SIG-M5 treated with dmso at 0.1 percent for 504 hours (cell line): ENCODE data around the gene TFDP3.

Experiments used
- DNase-seq: peaks from one replicate; lab custom pipeline; 2025; ENCODE audit not compliant: unreplicated experiment; lab: John Stamatoyannopoulos, UW

TFDP3 gene, protein sequence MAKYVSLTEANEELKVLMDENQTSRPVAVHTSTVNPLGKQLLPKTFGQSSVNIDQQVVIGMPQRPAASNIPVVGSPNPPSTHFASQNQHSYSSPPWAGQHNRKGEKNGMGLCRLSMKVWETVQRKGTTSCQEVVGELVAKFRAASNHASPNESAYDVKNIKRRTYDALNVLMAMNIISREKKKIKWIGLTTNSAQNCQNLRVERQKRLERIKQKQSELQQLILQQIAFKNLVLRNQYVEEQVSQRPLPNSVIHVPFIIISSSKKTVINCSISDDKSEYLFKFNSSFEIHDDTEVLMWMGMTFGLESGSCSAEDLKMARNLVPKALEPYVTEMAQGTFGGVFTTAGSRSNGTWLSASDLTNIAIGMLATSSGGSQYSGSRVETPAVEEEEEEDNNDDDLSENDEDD

DNA sequence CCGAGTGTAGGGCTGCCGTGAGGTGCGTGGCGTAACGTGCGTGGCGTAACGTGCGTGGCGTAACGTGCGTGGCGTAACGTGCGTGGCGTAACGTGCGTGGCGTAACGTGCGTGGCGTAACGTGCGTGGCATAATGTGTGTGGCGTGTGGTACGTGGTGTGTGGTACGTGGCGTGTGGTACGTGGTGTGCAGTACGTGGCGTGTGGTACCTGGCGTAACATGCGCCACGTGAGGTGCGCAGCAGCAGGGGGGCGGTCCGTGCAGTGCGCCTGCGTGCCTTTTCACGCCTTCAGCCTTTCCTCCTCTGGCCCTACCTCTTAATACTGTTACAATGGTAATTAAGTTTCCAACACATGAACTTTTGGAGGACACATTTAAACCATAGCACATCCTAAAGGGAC is at the start of gene TFDP3:
Gene TFDP3, minus strand, starts transcription at position 26 of the 400 bp plus-strand sequence. CDS start 95 bp downstream, outside the sequence.
- DNase-seq, result no peak

DNA sequence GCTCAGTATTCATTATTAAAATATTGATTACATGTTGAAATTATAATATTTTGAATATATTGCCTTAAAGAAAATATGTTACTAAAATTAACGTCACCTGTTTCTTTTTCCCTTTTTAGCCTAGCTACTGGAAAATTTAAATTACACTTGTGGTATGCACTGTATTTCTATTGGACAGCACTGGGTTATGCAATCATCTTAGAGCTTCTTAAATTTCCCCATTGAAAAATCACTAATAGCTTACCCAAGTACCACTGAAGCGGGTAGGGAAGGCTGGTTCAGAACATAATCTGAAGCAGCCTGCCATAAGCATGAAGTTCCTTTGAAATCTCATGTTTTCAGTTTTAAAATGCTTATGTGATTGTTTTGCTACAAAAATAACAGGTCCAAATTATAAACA is 49.5 kb upstream of the TFDP3 start:
- DNase-seq, result no peak

DNA sequence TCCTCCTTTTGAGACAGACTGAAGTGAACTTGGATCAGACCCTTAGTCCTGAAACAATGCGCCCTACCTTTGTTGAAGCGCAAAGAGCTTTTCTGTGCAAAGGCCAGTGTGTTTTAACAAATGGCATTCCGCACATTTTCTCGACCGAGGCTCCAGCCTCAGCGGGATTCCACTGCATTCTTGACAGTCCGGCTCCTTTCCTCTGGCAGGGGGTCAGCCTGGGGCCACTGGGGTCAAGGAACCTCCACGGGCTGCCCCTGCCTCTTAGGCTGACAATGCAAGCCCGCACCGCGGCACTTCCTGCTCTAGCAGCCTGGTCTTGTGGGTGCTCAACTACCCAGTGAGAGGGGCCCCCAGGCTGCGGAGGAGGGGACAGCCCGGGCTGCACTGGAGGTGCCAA is 47.2 kb upstream of the TFDP3 start:
- no peak for DNase-seq

DNA sequence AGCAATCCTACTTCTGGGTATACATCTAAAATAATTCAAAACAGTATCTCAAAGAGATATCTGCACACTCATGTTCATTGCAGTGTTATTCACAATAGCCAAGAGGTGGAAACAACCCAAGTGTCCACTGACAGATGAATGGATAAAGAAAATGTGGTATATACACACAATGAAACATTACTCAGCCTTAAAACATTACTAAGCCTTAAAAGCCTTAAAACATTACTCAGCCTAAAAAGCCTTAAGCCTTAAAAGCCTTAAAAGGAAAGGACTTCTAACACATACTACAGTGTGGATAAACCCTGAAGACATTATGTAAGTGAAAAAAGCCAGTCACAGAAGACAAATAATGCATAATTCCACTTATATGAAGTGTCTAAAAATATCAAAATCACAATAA is 40.3 kb upstream of the TFDP3 start:
- no peak for DNase-seq

DNA sequence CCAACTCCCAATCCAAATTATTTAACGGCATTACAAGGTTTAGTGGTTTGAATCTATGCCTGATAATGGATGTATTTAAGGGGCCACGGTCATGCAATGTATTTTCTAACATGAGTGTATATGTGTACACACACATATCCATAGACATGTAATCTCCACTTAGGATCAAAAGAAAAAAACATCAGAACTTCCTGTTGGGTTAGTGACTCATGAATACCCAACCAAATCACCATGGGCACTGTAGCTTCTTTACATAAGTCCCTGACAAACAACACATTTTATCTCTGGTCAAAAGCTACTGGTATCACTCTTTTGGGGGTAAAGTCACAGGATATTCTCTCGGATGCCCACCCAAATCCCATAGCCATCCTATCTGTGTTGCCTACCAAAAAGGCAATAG is 36.5 kb upstream of the TFDP3 start:
- DNase-seq, result peak; percentile 6

DNA sequence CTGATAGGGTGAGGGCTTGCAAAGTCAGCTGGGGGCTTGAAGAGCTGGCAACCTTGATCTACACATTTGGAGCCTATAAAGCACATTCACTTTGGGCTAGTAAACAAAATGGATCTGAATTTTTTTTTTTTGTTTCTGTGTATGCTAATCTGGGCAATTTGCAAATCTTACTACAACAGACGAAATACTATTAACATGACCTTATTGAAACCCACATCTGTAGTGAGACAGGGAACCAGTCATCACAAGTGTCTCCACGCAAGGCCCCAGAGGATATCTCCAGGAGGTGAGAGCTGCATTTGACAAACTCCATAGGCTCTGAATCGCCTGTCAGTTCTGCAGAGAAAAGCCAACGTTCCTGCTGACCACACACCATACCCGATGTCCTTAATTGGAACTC is 33.0 kb upstream of the TFDP3 start:
- no peak for DNase-seq

DNA sequence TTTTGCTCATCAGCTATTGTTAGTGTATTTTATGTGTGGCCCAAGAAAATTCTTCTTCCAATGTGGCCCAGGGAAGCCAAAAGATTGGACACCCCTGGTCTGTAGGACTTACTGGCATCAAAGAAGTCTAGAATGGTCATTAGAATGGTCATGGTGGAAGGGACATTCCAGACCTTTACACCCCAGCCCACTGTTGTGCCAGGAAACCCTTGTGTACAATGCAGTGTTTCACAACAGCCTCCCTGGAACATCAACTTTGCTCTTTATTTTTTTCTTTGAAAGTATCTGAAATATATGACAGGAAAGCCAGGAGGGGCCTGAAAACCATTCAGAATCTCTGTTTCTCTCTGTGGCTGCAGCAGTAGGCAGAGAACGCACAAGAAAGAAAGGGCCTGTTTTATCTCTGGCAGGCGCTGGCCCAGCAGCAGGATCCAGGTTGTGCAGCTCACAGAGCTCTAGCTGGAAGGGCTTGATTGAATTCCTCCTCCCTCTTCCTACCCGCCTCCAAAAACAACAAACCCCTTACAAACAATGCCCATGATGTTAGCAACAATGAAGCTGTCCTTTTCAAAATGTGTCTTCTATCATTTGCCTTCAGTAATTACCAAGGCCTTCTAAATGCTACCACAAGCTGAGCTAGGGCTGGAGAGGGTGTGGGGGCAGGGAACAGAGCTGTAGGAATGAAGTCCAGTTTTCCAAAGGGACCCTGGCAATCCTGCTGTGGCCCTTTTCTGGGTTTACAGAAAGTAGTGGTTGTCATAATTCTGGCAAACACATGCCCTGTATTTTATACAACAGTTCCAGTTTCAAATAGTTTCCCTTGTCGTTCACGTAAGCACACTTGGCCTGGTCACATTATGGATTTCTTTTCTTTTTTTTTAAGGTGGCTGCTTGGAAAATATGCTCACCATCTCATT is 32.3 kb upstream of the TFDP3 start:
- no peak for DNase-seq

DNA sequence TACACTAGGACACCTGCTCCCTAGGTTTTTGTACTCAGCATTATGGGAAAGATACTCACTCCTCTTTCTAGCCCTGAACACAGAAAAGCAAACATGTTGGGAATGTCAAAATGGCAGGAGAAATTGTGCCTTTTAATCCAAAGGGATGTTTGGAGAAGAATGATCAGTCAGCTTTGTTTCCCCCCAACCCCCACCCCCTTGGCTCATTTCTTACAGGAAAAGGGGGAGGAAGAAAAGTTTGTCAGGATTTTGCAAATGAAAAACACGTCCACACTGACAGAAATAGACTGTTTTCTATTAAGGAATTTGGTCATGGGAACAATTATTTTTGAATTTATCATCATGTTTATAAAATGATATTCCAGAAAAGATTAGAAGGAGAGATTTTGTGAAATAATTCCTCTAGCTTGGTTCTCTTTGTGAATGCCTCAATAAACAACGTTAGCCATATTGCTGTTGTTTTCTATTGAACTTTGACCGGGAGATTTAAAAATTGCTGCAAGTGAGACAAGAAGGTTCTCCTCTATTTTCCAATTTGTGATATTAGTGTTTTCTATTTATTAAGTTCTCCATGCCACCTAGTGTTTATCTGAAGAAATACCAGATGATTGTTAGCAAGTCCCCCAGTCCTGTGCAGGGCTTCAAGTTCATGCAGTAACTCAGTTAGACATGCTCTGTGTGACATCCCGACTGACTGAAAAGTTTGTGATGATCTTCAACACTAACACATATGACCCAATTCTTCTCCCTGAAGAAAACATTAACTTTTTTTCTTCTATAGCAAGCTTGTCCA is 31.3 kb upstream of the TFDP3 start:
- peak; percentile 3 for DNase-seq

DNA sequence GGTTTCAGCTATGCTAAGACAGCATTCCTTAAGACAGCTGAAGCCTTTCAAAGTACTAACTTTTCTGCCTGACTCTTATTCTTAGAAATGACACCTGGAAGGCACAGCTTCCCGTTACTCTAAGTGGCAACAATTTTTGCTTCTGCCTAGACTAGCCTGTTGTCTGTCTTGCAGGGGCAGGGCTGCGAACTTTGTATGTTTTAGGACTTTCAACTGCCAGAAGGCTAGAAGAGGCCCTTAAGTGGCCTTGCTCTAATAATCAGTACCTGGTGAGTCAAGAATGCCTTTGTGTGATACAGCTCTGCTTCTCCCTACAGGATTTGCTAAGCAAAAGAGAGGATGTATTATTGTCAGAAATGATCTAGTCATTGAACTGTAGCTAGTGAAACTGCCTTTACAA is 30.0 kb upstream of the TFDP3 start:
- DNase-seq, result no peak

DNA sequence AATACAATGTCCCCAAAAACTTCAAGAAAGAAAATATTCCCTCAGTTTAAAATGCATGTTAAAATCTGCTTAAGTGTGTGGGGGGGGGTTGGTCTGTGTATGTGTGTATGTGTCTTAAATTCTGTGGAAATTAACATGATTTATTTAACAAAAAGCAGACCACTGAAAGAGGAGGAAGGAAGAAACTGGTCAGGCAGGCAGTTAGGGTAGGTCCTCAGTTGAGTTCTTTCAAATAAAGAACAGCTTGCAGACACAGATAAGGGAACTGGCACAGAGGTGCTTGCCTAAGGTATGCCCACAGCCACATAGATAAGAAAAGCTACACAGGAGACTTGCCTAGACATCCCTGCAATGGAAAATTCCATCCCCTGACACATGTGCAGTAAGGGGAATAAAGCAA is 28.8 kb upstream of the TFDP3 start:
- no peak for DNase-seq

DNA sequence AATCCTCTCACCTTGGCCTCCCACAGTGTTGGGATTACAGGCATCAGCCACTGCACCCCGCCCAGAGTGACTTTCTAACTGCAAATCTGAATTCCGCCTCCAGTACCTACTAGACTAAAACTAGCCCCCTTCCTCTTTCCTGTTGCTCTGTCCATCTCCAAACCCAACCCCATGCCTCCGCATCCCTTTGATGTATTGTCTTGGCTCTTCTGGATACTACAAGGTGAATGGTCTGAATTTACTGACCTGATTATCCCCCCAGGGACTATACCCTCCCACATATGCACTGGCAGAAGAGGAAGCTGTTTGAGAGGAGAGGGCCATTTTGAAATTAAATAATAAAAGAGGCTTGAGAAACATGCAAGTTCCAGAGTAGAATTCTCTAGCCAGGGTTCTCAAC is 17.7 kb upstream of the TFDP3 start:
- DNase-seq, result no peak

DNA sequence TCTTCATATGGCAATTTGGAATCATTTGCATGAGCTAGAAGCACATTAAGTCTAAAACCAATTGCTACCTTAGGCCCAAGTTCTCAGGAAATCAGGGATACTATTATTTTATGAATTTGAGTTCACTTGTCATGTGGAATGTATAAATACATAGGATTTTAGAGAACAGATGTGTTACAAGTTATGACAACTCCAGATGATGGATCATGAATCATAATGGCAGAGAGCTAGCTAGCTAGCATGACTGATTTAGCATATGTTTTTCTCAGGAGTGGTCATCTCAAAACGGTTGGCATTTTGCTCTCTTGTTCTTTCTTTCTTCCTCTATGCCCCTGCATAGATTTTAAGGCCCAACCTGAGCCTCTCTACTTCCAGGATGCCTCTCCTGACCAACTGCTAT is 14.2 kb upstream of the TFDP3 start:
- no peak for DNase-seq

DNA sequence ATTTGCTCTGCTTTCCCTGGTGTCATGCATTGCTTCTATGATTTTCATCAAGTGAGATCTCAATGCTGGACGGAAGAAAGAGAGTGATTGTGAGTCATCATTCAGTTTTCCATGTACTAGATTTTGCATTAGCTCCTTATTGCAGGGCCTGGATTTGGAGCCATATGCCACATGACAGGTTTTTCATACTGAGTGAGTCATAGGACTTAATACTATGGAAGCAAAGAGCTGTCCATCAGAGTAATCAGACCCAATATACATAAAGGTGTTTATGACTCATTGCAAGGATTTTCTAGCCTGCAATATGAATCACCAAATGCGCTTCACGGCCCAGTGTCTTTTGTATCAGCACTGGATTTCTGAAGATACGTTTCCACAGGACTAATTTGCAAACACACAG is 11.2 kb upstream of the TFDP3 start:
- peak; percentile 45 for DNase-seq

DNA sequence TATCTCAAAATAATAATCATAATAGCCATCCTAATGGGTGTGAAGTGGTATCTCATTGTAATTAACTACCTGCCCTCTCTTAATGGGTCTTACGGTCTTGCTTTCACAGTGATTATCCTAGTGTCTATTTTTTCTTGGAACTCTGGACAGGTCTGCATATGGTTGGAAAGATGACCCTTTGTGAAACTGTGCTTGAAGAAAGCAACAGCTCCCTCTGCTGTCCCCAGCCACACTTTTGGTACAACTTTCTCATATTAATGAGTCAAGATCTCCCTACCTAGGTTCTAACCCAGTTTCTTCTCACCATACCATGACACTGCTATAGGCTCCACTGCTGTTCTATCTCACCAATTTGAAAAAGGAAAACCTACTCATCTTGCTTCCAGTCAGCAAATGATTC is 2.4 kb downstream of the TFDP3 start:
- no peak for DNase-seq

DNA sequence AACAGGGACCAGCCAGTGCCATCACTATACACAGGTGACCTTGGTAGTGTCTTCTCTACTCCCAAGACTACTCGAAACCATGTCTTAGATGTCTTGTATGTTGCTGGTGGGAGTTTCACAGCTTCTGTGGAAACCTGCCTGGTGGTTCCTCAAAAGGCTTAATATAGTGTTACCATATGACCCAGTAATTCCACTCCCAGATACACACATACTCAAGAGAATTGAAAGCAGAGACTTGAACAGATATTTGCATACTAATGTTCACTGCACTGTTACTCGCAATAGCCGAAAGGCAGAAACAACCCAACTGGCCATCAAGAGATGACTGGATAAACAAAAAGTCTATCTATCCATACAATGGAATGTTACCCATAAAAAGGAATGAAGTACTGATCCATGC is 3.1 kb downstream of the TFDP3 start:
- DNase-seq, result no peak

DNA sequence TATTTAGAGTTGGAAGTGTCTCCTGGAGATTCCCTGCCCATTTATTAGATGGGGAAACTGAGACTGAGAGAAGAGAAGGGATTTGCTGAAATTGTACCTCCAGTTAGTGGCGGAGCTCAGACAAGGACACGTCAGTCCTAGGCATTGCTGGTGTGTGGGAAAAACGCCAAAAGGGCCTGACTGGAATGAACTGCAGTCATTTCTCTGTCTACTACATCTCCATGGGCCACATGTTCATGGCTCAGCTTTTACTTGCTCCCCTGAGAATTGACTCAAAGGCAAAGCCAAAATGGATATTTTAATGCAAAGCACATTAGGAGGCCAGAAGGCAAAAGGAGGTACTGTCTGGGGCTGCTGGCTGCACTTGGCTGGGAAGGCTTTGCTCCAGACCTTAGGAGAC is 3.9 kb downstream of the TFDP3 start:
- no peak for DNase-seq

DNA sequence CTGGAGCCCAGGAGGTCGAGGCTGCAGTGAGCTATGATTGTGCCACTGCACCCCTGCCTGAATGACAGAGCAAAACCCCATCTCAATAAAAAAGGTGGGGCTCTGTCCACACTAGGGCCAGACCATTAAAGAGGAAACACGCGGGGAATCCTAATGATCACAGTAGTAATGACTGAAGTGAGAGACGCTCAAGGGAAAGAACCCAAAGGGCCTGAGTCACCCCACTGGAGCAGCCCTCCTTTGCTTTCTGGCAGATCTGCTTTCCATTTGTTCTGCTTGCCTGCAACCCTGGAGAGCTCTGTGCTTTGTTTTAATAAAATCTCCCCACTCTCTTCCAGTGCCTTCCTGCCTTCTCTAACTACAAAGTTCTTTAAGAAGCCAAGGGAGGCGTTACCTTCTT is 5.0 kb downstream of the TFDP3 start:
- no peak for DNase-seq

DNA sequence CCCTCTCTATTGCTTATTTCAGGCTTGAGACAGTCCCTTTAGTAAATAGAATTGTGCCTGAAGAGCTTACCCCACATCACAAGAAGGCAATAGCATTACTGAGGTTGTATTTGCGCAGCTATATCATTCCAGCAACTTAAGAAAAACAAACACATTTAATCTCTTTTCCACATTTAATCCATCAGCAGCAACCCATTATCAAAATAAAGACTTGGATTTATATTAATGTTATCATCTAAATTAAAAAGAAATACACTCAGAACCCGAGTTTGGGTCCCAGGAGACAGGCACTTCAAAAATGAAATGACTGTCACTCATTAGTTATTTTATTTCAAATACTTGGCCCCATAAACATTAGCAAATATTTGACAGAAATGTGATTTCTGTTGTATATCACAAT is 10.4 kb downstream of the TFDP3 start:
- DNase-seq, result no peak

DNA sequence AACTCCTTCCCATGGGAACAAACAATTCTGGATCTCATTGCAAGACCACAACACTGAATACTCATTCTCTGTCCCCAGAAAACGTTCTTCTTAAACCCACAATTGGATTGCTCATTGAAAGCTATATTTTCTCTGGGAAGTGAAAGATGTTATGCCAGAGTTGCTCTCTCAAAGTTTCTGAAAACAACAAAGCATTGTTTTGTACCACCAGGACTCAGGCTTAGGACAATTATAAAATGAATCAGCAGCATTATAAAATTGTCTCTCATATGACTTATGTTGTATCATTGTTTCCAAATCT is 26.5 kb downstream of the TFDP3 start:
- no peak for DNase-seq

DNA sequence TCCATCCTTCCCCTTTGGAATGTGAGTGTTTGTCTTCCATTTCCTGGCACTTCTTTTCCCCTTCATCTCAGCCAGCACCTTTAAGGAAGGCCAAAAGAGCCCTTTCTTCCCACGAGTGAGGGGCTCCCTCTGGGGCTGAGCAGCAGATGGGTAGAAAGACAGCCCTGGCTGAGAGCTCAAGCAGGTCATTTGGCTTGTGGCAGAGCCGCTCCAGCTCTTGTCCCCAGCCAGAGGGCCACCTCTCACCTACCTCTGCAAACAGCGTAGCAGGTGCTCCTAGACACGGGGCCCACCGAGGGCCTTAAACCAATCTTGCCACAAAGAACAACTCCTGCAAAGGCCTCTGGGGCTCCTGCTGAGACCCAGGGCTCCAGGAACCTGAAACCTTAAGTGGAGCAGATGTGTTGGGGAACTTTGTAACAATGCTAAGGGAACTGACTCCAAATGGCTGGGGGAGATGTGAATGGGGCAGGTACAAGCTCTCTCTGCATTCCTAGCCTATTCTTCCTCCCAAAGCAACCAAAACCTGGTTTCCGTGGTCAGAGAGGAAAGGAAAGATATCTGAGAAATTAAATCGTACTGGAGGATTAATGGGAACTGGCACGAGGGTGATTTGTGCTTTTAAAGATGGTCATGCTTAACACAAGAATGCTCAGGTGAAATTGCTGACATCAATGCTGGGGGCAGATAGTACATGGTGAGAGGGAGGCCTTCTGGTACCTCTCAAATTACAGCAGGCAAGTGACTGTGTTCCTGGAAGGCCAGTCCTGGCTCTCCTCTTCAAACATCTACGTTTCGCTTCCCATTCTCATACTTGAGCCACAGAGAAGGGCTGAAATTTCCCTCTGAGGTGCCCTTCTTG is 27.0 kb downstream of the TFDP3 start:
- DNase-seq, result no peak

DNA sequence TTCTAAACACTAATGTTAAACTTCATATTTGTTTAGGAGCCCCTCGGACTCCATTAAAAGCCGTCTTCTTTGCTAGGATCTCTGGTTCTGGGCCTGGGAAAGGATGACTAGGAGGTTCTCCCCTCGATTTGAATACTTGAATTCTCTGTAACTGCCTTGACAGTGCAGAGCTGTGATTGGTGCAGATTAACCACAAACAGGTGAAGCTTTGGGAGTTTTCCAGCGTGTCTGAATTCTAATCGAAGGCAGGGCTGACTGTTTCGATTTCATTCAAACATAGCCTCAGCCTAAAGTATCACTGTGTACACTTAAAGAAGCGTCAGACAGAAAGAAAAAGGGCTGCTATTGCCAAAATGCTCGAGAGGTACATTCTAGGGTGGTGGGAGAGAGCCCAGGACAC is 29.0 kb downstream of the TFDP3 start:
- no peak for DNase-seq
